ENCODE measurements around the gene STAP1.
A peak's percentile ranks its signal among the peaks of the same experiment; 100 is the strongest.
"Not testable (repeated sequence)": the region's sequence is repeated elsewhere in the genome, so short reads cannot be mapped to it uniquely, and the experiment has no call there.

Gene STAP1

DNA sequence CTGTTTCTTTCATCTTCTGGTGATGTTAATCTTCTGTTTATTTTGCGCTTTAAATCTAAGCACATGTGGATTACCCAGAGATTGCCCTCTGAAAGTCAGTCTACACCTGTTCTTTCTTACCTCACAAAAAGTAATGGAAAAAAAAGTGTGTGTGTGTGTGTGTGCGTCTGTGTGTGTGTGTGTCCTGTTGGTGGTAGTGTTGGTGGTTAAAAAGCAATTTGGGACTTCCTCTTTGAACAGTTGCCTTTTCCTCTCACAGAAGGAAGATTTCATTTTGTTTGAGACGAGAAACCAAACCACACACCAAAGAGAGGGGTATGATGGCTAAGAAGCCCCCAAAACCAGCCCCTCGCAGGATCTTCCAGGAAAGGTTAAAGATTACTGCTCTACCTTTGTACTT lies at the start of gene STAP1:
TSS of gene STAP1 (plus strand) at position 235 of the 400 bp plus-strand sequence. CDS start at position 318, 83 bp downstream.
- DNase-seq: no peak

DNA sequence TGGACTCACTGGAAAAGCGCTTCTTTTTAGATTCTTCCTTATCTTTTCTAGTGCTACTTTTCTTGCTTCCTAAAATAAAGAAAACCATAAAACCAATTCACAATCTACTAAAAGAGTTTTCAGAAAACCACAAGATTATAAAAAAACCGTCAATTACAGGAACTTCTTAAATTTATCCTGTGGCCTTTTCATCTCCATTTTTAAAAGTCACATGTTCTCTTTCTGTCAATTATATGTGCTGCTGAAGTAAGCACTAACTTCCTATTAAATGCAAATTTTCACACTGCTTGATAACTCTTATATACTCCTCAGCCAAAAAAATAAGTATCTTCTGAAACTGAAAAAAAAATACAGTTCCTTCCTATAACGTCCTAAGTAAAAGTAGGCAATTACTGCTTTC lies 46.0 kb upstream of the STAP1 start:
- DNase-seq: no peak

DNA sequence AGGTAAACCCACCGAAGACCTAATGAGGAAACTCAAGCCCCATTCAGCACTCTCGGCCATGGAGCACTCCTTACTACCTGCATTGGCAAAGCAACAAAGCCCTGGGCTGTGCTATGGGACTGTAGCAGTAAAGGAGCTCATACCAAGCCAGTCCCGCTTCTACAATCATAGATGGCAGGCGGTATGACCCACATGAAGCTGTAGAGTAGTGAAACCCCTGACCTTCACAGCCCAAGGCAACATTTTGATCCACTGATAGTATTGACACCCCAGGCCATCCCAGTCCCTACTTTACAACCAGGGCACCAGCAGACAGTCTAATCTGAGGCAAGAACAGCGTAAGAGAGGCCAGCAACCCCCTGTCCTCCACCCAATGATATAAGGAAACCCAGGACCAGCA lies 38.4 kb upstream of the STAP1 start:
- no peak for DNase-seq

- no peak for DNase-seq
These were observed 37.0 kb upstream of the STAP1 start for GRCh38 chr4:67521506-67521905.

DNA sequence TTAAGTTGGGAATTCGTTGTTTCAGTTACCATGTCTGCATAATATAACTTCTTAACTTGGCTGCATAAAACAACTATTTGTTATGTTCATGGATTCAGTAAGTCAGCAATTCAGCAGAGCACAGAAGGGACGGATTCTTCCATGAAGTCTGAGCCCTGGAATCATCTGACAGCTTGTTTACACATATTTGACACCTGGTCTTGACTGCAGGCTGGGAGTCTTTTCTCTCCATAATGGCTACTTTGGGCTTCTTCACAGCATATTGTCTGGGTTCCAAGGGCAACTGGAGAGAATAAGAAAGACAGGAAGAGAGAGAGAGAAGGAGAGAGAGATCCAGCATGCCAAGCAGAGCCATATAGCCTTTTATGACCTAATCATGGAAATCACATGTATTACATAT lies 36.3 kb upstream of the STAP1 start:
- DNase-seq: no peak

GRCh38 chr4:67522851-67523671 lies 35.5 kb upstream of the STAP1 start:
- DNase-seq: no peak

DNA sequence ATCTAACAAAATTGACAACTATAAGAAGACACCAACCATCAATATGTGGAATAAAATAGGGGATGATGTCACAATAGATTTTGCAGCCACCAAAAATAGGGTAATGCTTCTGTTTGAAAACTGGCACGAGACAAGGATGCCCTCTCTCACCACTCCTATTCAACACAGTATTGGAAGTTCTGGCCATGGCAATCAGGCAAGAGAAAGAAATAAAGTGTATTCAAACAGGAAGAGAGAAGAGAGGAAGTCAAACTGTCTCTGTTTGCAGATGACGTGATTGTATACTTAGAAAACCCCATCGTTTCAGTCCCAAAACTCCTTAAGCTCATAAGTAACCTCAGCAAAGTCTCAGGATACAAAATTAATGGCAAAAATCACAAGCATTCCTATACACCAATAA lies 34.4 kb upstream of the STAP1 start:
- not testable (repeated sequence) for DNase-seq

DNA sequence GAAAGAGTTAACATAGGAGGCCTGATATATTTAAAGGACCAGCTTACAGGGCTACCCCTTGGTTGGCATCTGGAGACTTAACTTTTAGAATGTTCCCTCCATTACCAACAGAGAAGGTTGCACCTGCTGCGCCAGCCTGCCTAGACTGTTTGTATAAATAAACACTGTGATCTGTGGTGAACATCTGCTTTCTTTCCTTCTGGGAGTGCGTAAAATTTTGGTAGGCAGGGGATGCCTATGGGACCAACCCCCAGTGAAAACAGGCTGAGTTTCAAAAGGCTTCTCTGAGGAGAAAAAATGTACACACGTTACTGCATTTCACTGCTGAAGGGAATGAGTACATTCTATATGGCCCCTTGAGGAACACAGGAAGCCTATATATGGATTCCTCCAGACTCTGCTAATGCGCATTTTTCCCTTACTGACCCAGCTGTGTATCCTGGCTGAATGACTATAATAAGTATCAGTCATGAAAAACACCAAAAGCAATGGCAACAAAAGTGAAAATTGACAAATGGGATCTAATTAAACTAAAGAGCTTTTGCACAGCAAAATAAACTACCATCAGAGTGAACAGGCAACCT lies 27.1 kb upstream of the STAP1 start:
- peak; percentile 42 for DNase-seq

GRCh38 chr4:67532397-67532796 lies 26.1 kb upstream of the STAP1 start:
- not testable (repeated sequence) for DNase-seq

- no peak for DNase-seq
These were observed 25.4 kb upstream of the STAP1 start for GRCh38 chr4:67533112-67533511.

DNA sequence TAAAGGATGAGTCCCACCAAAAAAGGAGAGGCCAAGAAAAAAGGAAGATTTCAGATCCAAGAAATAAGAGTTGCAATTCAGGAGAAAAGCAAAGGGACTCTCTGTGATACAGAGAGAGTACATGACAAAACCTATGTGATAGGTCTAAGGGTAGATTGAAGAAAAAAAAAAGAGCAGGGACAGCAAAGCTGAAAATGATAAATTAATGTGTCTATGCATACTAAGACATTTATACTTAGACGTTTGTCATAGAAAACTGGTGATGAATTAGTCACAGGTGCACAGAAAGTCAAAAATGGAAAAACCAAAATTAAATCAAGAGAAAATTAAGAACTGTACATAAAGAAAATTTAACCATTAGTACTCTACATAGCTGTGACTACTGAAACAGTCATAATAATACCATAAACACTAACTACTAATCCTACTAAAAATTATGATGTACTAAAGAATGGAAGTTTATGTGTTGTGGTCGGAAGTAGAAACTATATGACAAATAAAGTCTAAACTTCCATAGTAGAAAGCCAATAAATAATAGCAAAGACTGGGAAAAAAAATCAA lies 23.2 kb upstream of the STAP1 start:
- DNase-seq: no peak

GRCh38 chr4:67539830-67540229 lies 18.7 kb upstream of the STAP1 start:
- no peak for DNase-seq

- DNase-seq: no peak
These were observed 16.5 kb upstream of the STAP1 start for GRCh38 chr4:67542076-67542475.

DNA sequence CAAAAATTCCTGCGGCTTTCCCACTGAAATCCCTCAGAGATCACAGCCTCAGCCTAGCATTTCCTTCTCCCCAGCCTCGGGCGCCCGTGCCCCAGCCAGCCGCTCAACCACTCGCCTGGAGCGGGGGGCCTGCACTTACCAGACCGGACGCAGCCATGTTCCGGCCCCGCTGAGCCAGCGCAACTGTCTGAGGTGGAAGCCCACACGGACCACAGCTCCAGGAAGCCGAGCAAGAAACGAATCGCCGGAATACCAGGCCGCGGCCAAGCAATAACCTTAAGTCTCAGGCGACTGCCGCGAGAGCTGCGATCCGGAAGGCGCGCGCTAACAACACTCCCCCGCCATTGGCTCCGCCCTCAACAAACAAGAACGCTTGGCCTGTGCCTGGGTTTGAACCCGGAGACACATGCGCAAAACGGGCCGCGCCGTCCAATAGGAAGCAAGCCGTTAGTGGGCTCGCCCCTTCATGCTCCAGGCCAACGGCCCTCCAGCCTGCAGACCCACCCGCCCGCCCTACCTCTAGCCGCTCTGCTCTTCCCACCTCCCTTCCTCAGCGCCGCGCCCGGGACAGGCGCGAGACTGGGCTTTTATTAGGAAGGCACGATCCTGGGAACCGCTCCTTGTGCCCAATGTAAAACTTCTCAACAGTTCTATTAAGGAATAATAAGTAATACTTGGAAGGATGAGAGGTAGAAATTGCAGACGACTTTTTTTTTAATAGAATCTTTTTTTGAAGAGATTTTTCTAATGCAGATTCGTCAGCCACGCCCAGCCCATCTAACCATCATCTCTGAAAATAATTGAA lies 13.1 kb upstream of the STAP1 start, which contains the start of gene CENPC:
TSS of gene CENPC (minus strand) at position 305 of the 805 bp plus-strand sequence. CDS start at position 157, 148 bp downstream.
- peak; percentile 90 for DNase-seq

DNA sequence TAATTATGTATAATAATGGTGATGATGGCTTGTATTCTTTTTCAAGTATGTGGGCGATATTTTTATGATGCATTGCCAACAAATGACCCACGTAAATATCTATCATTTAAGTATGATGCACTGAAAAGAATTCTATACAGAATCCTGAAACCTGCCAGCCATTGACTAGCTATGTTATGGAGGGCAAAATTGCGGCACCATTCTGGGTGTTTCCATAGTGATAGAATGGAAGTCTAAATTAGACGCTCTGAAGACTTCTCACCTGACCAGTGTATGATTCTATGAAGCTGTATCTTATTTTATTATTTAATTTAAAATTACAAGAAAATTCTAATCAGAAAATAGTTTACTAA lies 12.5 kb upstream of the STAP1 start:
- peak; percentile 38 for DNase-seq

- DNase-seq: no peak
These were observed 11.6 kb upstream of the STAP1 start for GRCh38 chr4:67546971-67547370.

GRCh38 chr4:67549123-67549522 lies 9.4 kb upstream of the STAP1 start:
- DNase-seq: peak; percentile 23

GRCh38 chr4:67550451-67550850 lies 8.1 kb upstream of the STAP1 start:
- no peak for DNase-seq

DNA sequence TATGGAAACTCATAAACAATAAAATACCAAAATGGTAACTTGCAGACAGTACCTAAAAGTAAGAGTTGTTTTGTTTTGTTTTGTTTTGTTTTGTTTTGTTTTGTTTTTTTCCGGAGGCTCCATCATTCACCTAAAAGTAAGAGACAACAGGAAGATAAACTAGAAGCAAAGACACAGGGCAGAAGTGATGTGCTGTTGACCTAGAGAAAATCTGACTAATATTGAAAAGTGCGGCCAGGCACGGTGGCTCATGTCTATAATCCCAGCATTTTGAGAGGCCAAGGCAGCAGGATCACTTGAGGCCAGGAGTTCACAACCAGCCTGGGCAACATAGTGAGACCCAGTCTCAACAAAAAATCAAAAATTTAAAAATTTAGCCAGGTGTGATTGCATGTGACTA lies 7.7 kb upstream of the STAP1 start:
- no peak for DNase-seq

DNA sequence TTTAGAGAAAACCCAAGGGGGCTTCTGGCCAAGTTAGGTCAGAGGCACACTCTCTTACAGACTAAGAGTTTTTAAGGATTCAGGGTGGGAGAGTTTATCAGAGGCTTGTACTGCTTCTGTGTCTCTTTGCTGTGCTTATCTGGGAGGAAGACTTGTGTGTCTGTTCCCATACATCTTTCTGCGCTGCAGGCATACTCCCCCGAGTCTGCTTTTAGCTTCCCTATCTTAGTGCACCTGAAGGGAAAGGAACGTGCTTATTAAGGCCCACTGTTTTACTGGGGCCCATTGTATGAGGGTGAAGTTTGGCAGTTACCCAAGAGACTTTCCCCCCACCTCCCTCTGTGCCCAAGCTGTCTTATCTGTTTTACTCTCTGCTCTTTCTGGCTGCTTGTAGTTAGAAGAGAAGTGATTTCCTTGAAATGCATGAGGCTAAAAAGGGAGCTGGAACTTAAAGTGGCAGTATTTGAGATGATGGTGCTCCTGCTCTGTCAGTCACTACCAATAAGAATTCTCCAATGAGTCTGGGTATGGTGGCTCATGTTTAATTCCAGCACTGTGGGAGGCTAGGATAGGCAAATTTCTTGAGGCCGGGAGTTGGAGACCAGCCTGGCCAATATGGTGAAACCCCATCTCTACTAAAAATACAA lies 6.3 kb upstream of the STAP1 start:
- DNase-seq: not testable (repeated sequence)

DNA sequence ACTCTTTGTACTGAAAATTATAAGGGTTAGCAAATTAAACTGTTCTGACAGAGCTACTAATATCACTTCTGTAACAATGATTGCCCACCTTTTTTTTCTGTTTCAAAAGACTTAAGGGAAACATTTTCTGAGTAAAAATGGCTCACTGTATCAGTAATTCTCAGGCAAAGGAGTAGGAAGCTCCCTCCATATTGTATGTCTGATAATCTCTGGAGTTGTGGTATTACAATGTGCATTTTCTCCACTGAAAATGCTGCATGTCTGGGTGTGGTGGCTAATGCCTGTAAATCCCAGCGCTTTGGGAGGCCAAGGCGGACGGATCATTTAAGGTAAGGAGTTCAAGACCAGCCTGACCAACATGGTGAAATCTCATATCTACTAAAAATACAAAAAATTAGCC lies 4.4 kb upstream of the STAP1 start:
- no peak for DNase-seq

DNA sequence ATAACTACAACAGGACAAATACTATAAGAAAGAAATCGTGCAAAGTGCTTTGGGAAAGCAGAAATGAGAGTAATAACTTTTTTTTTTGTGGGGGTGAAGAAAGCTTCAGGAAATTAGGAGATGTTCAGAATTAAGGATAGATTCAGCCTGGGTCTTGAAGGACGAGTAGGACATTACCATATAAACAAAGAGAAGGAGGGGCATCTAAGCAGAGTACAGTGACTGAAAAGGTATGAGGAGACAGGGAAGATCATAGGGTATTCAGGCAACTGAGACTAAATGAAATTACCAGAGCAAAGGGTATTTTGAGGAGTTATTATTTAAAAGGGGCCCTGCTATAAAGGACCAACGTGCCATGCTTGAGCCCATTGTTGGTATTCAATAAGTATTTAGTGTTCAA lies 3.1 kb upstream of the STAP1 start:
- no peak for DNase-seq

DNA sequence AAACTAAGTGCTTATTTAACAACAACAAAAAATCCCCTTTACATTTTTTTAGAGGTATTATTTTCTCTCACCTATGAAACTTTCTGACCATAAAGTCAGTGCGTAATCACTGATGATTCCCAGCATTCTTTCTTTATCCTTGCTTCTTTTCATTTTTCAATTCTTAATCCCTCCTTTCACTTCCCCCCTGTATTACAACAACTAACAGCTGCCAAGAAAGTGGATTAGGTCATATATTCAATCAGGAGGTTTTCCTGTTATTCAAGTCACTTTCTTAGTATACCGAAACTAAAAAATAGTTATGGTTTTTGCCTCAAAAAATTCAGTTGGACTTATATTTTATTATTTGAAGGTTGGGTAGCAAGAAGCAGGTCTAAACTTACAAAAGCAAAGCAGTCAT lies 2.1 kb upstream of the STAP1 start:
- no peak for DNase-seq

All from NCI-H1694 treated with DMSO at 0.1 percent for 48 hours (cell line).